Activated T-helper 1 cell treated with anti-CD3 and anti-CD28 coated beads, Interleukin-12 subunit alpha, Interleukin-12 subunit beta, Interleukin-2, Interleukin-4 antibody, amounts not matched to agents 30 ng/mL and 10 ng/mL and 1 ng/mL, durations not matched to agents 14 hours and 24 hours and 36 hours (primary cell): Measurements from ENCODE around the gene WDR6. TPM values are rescaled to one million over a fixed set of nuclear protein-coding genes. Genes with fewer than 3 reads are reported as not detected.

Source experiments
- DNase-seq: peaks from one replicate; pipeline ENCODE4 v3.0.0; 2021; ENCODE audit warnings: low spot score
- H3K27ac Mint-ChIP-seq: one replicate; pipeline ENCODE4 v1.8.0; 2021; ENCODE audit warnings: mild to moderate bottlenecking, mixed read lengths
- H3K27me3 Mint-ChIP-seq: one replicate; pipeline ENCODE4 v1.8.0; 2022; ENCODE audit warnings: mild to moderate bottlenecking, moderate library complexity, mixed read lengths; ENCODE audit not compliant: insufficient read depth
- H3K36me3 Mint-ChIP-seq: one replicate; pipeline ENCODE4 v1.8.0; 2021; ENCODE audit warnings: low read depth, mixed read lengths
- H3K4me1 Mint-ChIP-seq: one replicate; pipeline ENCODE4 v1.8.0; 2021; ENCODE audit warnings: low read depth, mixed read lengths
- H3K4me3 Mint-ChIP-seq: one replicate; pipeline ENCODE4 v1.8.0; 2021; ENCODE audit warnings: mild to moderate bottlenecking, moderate library complexity, mixed read lengths
- H3K9me3 Mint-ChIP-seq: one replicate; pipeline ENCODE4 v1.8.0; 2021; ENCODE audit warnings: mixed read lengths
- intact Hi-C: fragments of 100-400 bp; cut with micrococcal nuclease; formaldehyde crosslinking; loops from one replicate; pipeline ENCODE4 v1.15.1; 2024
- total RNA-seq: library from RNA; stranded (reverse); gene quantifications from 2 replicates; pipeline ENCODE4 v1.2.3, GENCODE V29; 2022

WDR6 gene
- total RNA-seq, 1 donor from 2014 or later: 143 TPM

- Mint-ChIP-seq H3K27ac (peak overlapping the region; percentile 57), H3K4me3 (no peak overlapping the region), H3K9me3 (no peaks in the 10 kb centered on the region), H3K4me1 (peaks cover 22% of the 10 kb centered on the region), H3K27me3 (no peaks in the 10 kb centered on the region), H3K36me3 (peaks cover 36% of the 10 kb centered on the region)
- DNase-seq: no peak
- intact Hi-C loops: no loop called here
Observed at GRCh38 chr3:48983096-48983495, 24.1 kb upstream of the WDR6 start.

GRCh38 chr3:48984663-48985062 lies 22.5 kb upstream of the WDR6 start:
- H3K9me3 Mint-ChIP-seq: no peaks in the 10 kb centered on the region
- intact Hi-C loops: loop anchor here (5.0 kb wide), 1 partner anchor 463 kb away; no protein-coding TSS in a partner anchor
- no peak overlapping the region for H3K4me3 Mint-ChIP-seq
- DNase-seq: no peak
- peaks cover 33% of the 10 kb centered on the region for H3K4me1 Mint-ChIP-seq
- H3K27me3 Mint-ChIP-seq: no peaks in the 10 kb centered on the region
- no peak overlapping the region for H3K27ac Mint-ChIP-seq
- H3K36me3 Mint-ChIP-seq: peaks cover 36% of the 10 kb centered on the region

GRCh38 chr3:48985831-48986376 lies 21.3 kb upstream of the WDR6 start:
- DNase-seq: no peak
- H3K9me3 Mint-ChIP-seq: no peaks in the 10 kb centered on the region
- H3K4me3 Mint-ChIP-seq: no peak overlapping the region
- H3K27me3 Mint-ChIP-seq: no peaks in the 10 kb centered on the region
- H3K27ac Mint-ChIP-seq: peak overlapping the region; percentile 1
- intact Hi-C loops: loop anchor here (5.0 kb wide), 1 partner anchor 461 kb away; no protein-coding TSS in a partner anchor
- peaks cover 31% of the 10 kb centered on the region for H3K36me3 Mint-ChIP-seq
- H3K4me1 Mint-ChIP-seq: peaks cover 34% of the 10 kb centered on the region

GRCh38 chr3:48989126-48989795 lies 17.9 kb upstream of the WDR6 start:
- Mint-ChIP-seq H3K4me3 (peak overlapping the region; percentile 91), H3K27me3 (no peaks in the 10 kb centered on the region), H3K4me1 (peaks cover 49% of the 10 kb centered on the region), H3K9me3 (no peaks in the 10 kb centered on the region), H3K27ac (peak overlapping the region; percentile 91), H3K36me3 (peaks cover 16% of the 10 kb centered on the region)
- intact Hi-C loops: loop anchor here (1.0 to 5.0 kb wide), 5 partner anchors 18 to 458 kb away; partner anchors contain the start of genes ARIH2, DALRD3, IMPDH2 and WDR6
- no peak for DNase-seq

- peaks cover 16% of the 10 kb centered on the region for H3K36me3 Mint-ChIP-seq
- H3K27me3 Mint-ChIP-seq: no peaks in the 10 kb centered on the region
- peaks cover 49% of the 10 kb centered on the region for H3K4me1 Mint-ChIP-seq
- peak within 1 kb of the TSS; percentile 95 for H3K4me3 Mint-ChIP-seq
- peak; percentile 64 for DNase-seq
- no peaks in the 10 kb centered on the region for H3K9me3 Mint-ChIP-seq
- intact Hi-C loops: loop anchor here (1.0 to 5.0 kb wide), 6 partner anchors 17 to 457 kb away; partner anchors contain the start of genes ARIH2, DALRD3, IMPDH2 and PRKAR2A
- peak within 1 kb of the TSS; percentile 91 for H3K27ac Mint-ChIP-seq
Observed at GRCh38 chr3:48989796-48990635, 17.2 kb upstream of the WDR6 start, which contains the start of gene P4HTM. TSS of gene P4HTM (plus strand) at chr3:48990241. CDS start at chr3:48990257, 16 bp downstream.

GRCh38 chr3:48990636-48991469 lies 16.3 kb upstream of the WDR6 start:
- peak; percentile 26 for DNase-seq
- peaks cover 49% of the 10 kb centered on the region for H3K4me1 Mint-ChIP-seq
- peak overlapping the region; percentile 95 for H3K4me3 Mint-ChIP-seq
- intact Hi-C loops: loop anchor here (2.0 kb wide), 1 partner anchor 144 kb away; the partner anchor contains the start of gene PRKAR2A
- H3K9me3 Mint-ChIP-seq: no peaks in the 10 kb centered on the region
- peak overlapping the region; percentile 74 for H3K27ac Mint-ChIP-seq
- H3K36me3 Mint-ChIP-seq: peaks cover 17% of the 10 kb centered on the region
- no peaks in the 10 kb centered on the region for H3K27me3 Mint-ChIP-seq

GRCh38 chr3:48991851-48992545 lies 15.2 kb upstream of the WDR6 start:
- peak overlapping the region; percentile 52 for H3K27ac Mint-ChIP-seq
- no peak for DNase-seq
- H3K4me1 Mint-ChIP-seq: peaks cover 43% of the 10 kb centered on the region
- no peaks in the 10 kb centered on the region for H3K9me3 Mint-ChIP-seq
- intact Hi-C loops: loop anchor here (2.0 kb wide), 1 partner anchor 145 kb away; the partner anchor contains the start of gene PRKAR2A
- H3K36me3 Mint-ChIP-seq: peaks cover 16% of the 10 kb centered on the region
- peak overlapping the region; percentile 95 for H3K4me3 Mint-ChIP-seq
- H3K27me3 Mint-ChIP-seq: no peaks in the 10 kb centered on the region

- Mint-ChIP-seq H3K4me1 (peaks cover 36% of the 10 kb centered on the region), H3K9me3 (no peaks in the 10 kb centered on the region)
Observed at GRCh38 chr3:48993834-48994233, 13.4 kb upstream of the WDR6 start.

GRCh38 chr3:48996640-48997039 lies 10.6 kb upstream of the WDR6 start:
- Mint-ChIP-seq H3K4me3 (no peak overlapping the region), H3K36me3 (peaks cover 16% of the 10 kb centered on the region)
- intact Hi-C loops: no loop called here

More at GRCh38 chr3:48993834-48994233, 13.4 kb upstream of the WDR6 start:
- DNase-seq: no peak
- peaks cover 16% of the 10 kb centered on the region for H3K36me3 Mint-ChIP-seq
- no peaks in the 10 kb centered on the region for H3K27me3 Mint-ChIP-seq
- H3K4me3 Mint-ChIP-seq: no peak overlapping the region
- intact Hi-C loops: no loop called here
- peak overlapping the region; percentile 63 for H3K27ac Mint-ChIP-seq

GRCh38 chr3:48997102-48997635 lies 10.0 kb upstream of the WDR6 start:
- Mint-ChIP-seq H3K27ac (no peak overlapping the region), H3K4me1 (peaks cover 14% of the 10 kb centered on the region), H3K27me3 (no peaks in the 10 kb centered on the region), H3K9me3 (no peaks in the 10 kb centered on the region), H3K4me3 (no peak overlapping the region), H3K36me3 (peaks cover 18% of the 10 kb centered on the region)
- intact Hi-C loops: no loop called here
- no peak for DNase-seq

More at GRCh38 chr3:48996640-48997039, 10.6 kb upstream of the WDR6 start:
- Mint-ChIP-seq H3K27ac (no peak overlapping the region), H3K27me3 (no peaks in the 10 kb centered on the region), H3K9me3 (no peaks in the 10 kb centered on the region), H3K4me1 (peaks cover 19% of the 10 kb centered on the region)
- no peak for DNase-seq
